DMS 273 (cell line): ENCODE data around the gene ITGB2.
A peak's percentile ranks its signal among the peaks of the same experiment; 100 is the strongest.

Source experiments
- DNase-seq: peaks from one replicate; lab custom pipeline; 2025; ENCODE audit not compliant: unreplicated experiment; lab: John Stamatoyannopoulos, UW

The ITGB2 gene

GRCh38 chr21:44898851-44899767, 21.6 kb downstream of the ITGB2 start:
- no peak for DNase-seq

DNA sequence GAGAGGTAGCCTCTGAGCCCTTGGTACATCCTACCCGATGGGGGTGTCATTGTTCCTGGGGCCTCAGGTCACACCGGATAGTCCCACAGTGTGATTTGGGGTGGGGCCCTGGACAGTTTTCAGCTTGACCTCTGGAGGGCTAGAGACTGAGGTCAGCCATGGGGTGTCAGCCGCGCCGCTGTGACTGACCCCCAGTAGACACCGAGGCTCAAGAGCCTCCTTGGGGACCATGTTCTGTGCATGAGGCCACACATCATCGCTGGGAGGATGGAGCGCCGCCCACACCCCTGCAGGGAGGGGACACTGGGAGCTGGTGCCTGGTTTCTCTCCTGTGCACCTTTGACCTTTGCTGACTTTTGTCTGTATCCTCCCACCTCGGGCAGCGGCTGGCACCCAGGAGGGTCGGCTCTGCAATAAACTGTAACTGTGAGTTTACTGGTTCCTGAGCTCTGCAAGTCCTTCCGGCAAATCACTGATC, 22.6 kb downstream of the ITGB2 start:
- DNase-seq: no peak

DNA sequence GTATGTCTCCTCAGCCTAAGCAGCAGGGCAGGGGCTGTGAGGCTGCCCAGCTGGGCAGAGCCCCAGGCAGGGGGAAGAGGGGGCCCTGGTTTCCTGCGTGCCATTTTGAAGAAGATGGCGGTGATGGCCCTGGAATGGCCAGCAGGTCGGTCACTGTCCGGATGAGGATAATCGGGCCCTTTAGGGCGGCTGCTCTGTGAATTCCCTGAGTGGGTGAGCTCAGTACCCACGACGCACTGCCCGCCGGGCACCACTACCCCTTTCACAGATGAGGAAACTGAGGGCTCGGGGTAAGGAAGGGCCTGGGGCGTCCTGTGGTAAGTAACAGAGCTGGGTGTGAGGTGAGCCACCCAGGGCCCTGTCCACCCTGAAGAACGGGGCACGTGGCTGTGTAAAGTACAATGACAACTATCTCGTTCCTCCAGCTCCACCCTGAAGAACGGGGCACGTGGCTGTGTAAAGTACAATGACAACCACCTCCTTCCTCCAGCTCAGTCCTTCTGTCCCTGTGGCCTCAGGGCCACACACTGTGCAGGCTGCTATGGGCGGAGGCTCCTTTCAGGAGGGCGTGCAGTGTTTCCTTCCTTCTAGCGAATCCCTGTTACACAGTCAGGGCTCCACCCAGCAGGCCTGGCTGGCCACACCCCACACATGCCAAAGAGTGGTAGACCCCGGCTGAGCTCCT, 23.2 kb downstream of the ITGB2 start:
- peak; percentile 48 for DNase-seq

- DNase-seq: no peak
Measured at GRCh38 chr21:44896561-44897286, 24.0 kb downstream of the ITGB2 start.

DNA sequence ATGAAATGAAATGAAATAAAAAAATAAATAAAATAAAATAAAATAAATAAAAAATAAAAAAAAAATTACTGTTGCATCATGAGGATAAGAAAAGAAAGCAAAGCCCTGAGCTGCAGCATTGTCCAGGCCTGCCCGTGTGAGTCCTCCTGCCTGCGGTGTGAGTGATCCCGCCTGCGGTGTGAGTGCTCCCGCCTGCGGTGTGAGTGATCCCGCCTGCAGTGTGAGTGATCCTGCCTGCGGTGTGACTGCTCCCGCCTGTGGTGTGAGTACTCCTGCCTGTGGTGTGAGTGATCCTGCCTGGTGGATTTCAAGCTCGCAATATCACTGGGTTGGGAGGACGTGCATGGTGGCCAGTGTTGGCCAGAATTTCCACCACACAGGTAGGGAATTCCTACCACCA, 24.8 kb downstream of the ITGB2 start:
- no peak for DNase-seq

DNA sequence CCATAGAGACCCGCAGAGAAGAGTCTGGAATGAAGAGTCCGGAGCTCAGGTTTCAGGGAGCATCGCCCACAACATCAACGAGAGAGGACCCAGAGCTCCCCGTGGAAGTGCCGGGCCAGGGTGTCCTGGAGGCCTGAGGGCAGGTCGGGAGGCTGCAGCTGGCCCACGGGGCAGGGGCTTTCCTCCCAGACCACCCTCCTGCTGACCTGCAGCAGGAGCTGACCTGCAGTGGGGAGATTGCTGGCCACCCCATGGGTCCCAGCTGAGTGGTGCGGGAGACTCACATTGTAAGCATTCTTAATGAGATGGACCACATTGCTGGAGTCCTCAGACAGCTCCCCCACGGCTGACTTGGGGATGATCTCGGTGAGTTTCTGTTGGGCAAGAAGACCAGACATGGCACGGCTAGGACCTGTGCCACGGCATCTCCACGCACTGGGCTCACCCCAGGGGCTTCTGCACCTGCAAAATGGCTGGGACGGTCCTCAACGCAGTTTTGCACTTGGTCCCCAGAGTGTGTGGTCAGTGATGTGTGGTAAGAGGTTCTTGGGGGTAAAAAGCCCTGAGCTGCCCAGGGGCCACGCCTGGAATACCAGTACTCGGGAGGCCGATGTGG, 25.9 kb downstream of the ITGB2 start:
- no peak for DNase-seq

GRCh38 chr21:44893948-44894656, 26.6 kb downstream of the ITGB2 start:
- DNase-seq: no peak

- DNase-seq: no peak
Measured at GRCh38 chr21:44893278-44893556, 27.5 kb downstream of the ITGB2 start.

DNA sequence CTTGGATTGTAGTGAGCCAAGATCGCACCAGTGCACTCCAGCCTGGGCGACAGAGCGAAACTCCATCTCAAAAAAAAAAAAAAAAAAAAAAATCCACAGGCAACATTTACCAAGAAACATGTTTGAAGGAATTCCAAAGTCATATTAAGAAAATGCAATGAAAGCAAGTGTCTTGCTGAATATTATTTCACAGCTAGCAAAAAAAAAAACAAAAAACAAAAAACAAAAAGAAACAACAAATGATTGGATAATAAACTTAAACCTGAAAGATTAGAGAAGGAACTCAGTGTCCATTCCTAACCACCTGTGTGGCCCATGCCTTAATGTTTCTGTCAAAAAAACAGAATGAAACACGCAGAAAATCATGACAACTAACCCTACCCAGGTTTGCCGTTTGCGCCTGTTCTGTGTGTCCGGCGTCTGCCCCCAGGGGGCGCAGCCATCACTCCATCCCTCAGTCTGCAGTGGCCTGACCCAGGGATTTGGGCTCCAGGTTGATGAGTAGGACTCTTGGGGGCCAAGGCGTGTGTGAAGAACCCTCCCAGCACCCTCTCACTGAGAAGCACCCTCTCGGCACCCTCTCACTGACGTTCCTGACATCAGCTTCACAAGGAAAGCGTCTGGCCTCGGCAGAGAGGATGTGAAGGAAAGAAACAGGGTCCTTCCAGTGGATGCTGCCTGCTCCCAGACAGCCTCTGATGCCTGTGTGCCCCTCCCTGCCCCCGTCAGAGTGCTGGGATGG, 28.0 kb downstream of the ITGB2 start:
- peak; percentile 81 for DNase-seq

GRCh38 chr21:44892095-44892494, 28.6 kb downstream of the ITGB2 start:
- DNase-seq: no peak

DNA sequence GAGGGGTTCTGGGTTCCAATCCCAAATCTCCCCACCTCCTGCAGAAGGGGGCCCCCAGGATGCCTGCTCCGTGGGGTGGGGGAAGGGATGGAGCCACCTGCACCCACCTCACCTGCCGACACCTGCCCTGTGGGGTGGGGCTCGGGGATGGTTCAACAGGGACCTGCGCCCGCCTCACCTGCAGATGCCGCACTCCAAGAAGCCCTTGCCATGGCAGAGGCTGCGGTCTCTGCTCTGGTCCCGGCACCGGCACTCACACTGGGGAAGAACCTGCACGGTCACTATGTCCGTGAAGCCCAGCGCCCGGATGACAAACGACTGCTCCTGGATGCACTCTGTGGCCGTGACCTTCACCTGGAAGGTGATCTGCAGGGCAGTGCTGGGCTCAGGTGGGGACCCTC, 29.1 kb downstream of the ITGB2 start:
- no peak for DNase-seq

GRCh38 chr21:44890961-44891541, 29.6 kb downstream of the ITGB2 start:
- no peak for DNase-seq

DNA sequence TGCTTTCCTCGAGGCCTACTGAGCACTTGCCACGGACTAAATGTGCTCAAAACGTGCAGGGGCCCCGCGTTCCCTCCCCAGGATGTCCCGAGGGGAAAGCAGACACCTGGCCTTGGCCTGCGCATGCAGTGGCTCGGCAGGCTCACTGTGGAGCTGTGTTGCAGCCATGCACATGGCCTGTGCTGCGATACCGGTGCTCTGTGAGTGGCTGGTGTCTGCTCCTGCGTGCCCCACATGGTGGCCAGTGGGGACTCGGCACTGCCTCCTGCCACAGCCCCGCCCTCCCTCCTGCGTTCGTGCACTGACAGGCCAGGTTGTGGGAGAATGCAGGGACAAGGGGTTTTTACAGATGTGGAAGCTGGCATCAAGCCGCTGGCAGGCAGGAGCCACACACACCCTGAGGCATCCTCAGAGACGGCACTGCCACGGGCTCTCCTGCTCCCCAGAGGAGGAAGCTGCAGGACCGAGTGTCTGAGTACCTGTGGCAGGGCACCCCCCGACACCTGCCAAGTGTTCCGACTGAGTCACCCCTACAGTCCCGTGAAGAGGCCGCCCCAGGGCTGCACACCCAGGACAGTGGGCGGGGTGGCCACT, 30.3 kb downstream of the ITGB2 start:
- peak; percentile 36 for DNase-seq

- no peak for DNase-seq
Measured at GRCh38 chr21:44889625-44890337, 30.9 kb downstream of the ITGB2 start.

DNA sequence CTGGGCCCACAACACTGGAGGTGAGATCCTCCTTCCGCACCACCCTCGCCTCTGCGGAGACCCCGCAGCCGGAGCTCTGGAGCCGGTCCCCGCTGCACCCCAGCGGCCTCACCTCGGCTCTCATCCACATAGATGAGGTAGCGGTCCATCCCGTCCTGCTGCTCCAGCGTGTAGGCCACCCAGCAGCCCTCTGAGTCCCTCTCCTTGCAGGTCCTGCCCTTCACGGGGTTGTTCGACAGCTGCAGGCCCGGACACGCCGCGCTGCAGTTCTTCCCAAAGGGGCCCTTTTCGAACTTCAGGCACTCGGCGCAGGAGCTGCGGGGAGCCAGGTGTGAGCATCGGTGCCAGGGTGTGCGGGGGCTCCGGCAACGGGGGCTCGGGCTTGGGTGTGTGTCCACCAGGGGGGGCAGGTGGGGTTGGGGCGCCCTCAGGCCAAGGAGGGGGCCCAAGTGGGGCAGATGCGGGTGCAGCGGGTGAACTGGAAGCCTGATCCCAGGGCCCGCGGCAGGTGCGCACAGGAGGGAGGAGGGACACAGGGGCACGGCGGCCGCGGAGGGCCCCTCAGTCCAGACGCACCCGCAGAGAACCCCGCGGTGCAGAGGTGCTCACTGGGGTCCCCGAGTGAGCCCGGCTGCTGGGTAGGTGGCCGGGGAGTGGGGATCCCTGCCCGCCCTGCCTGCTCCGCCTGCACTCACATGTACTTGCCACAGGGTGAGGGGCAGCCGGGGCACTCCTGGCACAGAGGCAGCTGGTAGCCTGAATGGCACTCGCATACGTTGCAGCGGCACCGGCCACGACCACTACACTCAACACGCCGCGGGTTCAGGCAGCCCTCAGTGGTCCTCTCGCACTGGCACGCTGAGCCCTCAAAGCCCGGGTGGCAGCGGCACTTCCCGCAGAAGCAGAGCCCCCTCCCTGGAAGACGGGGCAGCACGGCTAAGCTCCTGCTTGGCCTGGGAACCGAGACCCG, 31.8 kb downstream of the ITGB2 start:
- no peak for DNase-seq

DNA sequence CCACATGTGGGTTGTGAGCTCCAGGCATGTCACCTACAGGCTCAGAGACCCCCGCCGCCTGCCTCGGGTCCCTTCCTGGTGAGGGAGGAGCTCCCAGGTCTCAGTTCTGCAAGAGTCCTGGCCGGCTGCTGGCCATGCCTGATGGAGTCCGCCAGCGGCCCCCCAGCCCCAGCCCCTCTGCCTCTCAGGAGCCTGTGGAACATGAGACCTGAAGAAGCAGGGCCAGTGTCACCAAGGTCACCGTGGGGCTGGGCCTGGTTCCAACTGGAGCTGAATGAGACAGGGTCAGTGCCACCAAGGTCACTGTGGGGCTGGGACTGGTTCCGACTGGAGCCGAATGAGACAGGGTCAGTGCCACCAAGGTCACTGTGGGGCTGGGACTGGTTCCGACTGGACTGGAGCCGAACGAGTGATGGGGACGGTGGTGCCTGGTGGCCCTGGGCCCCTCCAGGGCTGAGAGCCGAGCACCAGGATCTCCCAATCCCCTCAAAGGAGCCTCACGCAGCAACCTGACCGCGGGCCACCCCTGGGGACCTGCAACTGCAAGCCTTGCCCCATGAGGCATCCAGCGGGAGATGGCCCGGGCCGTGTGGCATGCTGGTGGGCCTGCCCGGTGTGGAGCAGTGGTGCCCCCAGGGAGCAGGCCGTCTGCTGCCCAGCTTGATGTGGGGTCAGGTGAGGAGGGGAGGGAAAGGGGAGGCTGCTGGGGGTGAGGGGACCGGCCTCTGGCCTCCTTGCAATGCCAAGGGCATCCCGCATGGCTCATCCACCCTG, 32.7 kb downstream of the ITGB2 start:
- no peak for DNase-seq
